Activated CD4-positive, alpha-beta T cell treated with anti-CD3 and anti-CD28 coated beads for 36 hours (primary cell): ENCODE data around the gene CIRBP. TPM values are rescaled to one million over a fixed set of nuclear protein-coding genes. Genes with fewer than 3 reads are reported as not detected.
A peak's percentile ranks its signal among the peaks of the same experiment; 100 is the strongest.

Experiments
- ATAC-seq: fragments of 200-7000 bp; cut with Tn5 transposase; one replicate; pipeline ENCODE4 v1.10.0; 2021; ENCODE audit warnings: mild to moderate bottlenecking, moderate library complexity
- CTCF ChIA-PET: fragments of 350-600 bp; sonication (Branson Sonifier 250); formaldehyde crosslinking; loops from one replicate; lab custom pipeline; 2021; ENCODE audit warnings: antibody characterized with exemption; lab: Charles Lee
- POLR2A ChIA-PET: fragments of 350-600 bp; sonication (Branson Sonifier 250); formaldehyde crosslinking; loops from one replicate; lab custom pipeline; 2021; ENCODE audit warnings: antibody characterized with exemption, inconsistent platforms; lab: Charles Lee
- DNase-seq: peaks from one replicate; pipeline ENCODE4 v3.0.0-alpha.2; 2020
- H3K27ac Mint-ChIP-seq: one replicate; pipeline ENCODE4 v1.8.0; 2021; ENCODE audit warnings: mixed read lengths
- H3K27me3 Mint-ChIP-seq: one replicate; pipeline ENCODE4 v1.8.0; 2021; ENCODE audit warnings: mixed read lengths
- H3K36me3 Mint-ChIP-seq: one replicate; pipeline ENCODE4 v1.8.0; 2021; ENCODE audit warnings: low read depth, mixed read lengths
- H3K4me1 Mint-ChIP-seq: one replicate; pipeline ENCODE4 v1.8.0; 2021; ENCODE audit warnings: mixed read lengths
- H3K4me3 Mint-ChIP-seq: one replicate; pipeline ENCODE4 v1.8.0; 2021; ENCODE audit warnings: mild to moderate bottlenecking, moderate library complexity, mixed read lengths
- H3K9me3 Mint-ChIP-seq: one replicate; pipeline ENCODE4 v1.8.0; 2021; ENCODE audit warnings: low read depth, mixed read lengths
- intact Hi-C, 2 experiments: fragments of 100-400 bp; cut with DNase I in 1 of 2; cut with micrococcal nuclease in 1 of 2; formaldehyde crosslinking; loops; one replicate each; pipeline versions ENCODE4 v1.14.2 to v1.15.1; 2022 to 2024; cut with DNase I, micrococcal nuclease
- total RNA-seq, 2 experiments: library from RNA; stranded (reverse); gene quantifications; one replicate each; pipeline ENCODE4 v1.2.3, GENCODE V29; 2021

CIRBP gene
- total RNA-seq, 2 experiments from 2014 or later: 123 to 188 TPM

DNA sequence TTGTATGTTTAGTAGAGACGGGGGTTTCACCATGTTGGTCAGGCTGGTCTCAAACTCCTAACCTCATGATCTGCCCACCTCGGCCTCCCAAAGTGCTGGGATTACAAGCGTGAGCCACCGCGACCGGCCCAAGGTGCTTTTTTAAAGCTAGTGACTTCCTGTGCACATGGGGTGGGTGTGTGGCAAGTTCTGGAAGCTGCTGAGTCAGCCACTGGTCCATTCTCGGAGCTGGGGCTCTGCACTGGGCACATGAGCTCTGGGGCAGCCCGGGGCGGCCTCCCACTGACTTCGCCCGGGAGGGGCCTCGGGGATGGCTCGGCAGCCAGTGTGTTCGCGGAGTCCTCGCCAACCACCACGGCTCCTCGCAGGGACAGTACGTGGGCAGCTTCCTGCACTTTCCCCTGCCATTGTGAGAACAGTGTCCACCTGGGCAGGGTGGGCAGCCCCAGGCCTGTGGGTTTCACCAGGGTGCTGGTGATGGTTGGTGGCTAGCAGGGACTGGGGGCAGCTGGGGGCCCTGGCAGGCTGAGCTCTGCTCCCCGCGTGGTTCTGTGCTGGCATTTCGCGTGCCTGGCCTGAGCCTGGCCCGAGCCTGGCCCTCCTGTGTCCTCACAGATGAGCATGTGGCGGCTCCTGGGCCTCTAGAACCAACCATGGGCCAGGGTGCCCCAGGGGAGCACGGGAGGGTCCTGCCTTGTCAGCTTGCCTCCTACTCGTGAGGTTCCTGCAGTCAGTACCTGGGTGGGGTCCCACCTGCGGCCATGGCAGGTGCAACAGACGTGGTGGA is 43.5 kb upstream of the CIRBP start:
- DNase-seq (no peak), ATAC-seq (no peak)
- Mint-ChIP-seq H3K27me3 (no peaks in the 10 kb centered on the region), H3K27ac (no peak overlapping the region), H3K4me1 (no peaks in the 10 kb centered on the region), H3K36me3 (peaks cover 2% of the 10 kb centered on the region), H3K9me3 (no peaks in the 10 kb centered on the region), H3K4me3 (no peak overlapping the region)
- ChIA-PET POLR2A (no interaction called here), CTCF (interaction anchor here (0.6 to 1.0 kb wide), 2 partner anchors 41 to 278 kb away, joined by 3 read pairs; no protein-coding TSS in a partner anchor)
- intact Hi-C loops: no loop called here

DNA sequence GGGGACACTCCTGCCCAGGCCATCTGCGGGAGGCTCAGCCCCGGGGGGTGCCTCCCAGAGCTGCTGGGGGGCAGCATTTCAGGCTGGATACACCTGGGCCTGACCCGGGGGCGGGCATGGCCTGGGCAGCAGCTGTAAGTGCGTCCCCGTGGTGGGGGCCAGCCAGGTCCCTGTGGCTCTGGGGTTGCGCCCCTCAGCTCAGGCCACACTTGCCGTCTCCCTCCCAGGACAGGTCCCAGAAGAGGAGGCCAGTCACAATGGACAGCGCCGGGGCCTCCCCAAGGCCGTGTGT is 43.0 kb upstream of the CIRBP start:
- peaks cover 2% of the 10 kb centered on the region for H3K36me3 Mint-ChIP-seq
- no peak overlapping the region for H3K27ac Mint-ChIP-seq
- intact Hi-C loops: no loop called here
- H3K4me1 Mint-ChIP-seq: no peaks in the 10 kb centered on the region
- H3K27me3 Mint-ChIP-seq: no peaks in the 10 kb centered on the region
- no peaks in the 10 kb centered on the region for H3K9me3 Mint-ChIP-seq
- no peak overlapping the region for H3K4me3 Mint-ChIP-seq
- ChIA-PET CTCF (interaction anchor here (0.6 kb wide), 1 partner anchor 278 kb away, joined by 3 read pairs; no protein-coding TSS in a partner anchor), POLR2A (no interaction called here)
- no peak for DNase-seq
- ATAC-seq: no peak

- CTCF ChIA-PET: no interaction called here
- peaks cover 2% of the 10 kb centered on the region for H3K36me3 Mint-ChIP-seq
- intact Hi-C loops: no loop called here
- no peak overlapping the region for H3K27ac Mint-ChIP-seq
- no peaks in the 10 kb centered on the region for H3K9me3 Mint-ChIP-seq
- H3K4me1 Mint-ChIP-seq: no peaks in the 10 kb centered on the region
- DNase-seq (no peak), ATAC-seq (no peak)
- H3K4me3 Mint-ChIP-seq: no peak overlapping the region
- POLR2A ChIA-PET: no interaction called here
- H3K27me3 Mint-ChIP-seq: no peaks in the 10 kb centered on the region
Observed at GRCh38 chr19:1226522-1227303, 42.4 kb upstream of the CIRBP start.

DNA sequence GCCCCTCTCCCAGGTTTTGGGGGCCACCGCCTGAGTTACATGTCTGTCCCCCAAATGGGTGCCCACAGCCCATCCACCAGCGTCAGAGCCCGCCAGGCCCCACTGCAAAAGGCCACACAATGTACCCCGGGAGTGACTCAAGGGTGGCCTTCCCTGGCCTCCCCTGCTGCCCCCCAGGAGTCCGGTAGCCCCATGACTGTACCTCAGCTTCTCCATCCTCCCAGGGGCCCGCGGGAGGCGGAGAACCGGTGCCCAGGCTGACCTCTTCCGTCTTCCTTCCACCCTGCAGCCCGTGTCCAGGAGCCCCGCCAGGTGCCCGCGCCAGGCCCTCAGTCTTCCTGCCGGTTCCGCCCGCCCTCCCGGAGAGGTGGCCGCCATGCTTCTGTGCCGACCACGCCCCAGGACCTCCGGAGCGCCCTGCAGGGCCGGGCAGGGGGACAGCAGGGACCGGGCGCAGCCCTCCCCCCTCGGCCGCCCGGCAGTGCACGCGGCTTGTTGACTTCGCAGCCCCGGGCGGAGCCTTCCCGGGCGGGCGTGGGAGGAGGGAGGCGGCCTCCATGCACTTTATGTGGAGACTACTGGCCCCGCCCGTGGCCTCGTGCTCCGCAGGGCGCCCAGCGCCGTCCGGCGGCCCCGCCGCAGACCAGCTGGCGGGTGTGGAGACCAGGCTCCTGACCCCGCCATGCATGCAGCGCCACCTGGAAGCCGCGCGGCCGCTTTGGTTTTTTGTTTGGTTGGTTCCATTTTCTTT is 41.7 kb upstream of the CIRBP start:
- Mint-ChIP-seq H3K4me3 (no peak overlapping the region), H3K9me3 (no peaks in the 10 kb centered on the region), H3K36me3 (peaks cover 2% of the 10 kb centered on the region), H3K27ac (no peak overlapping the region), H3K27me3 (no peaks in the 10 kb centered on the region), H3K4me1 (peaks cover 2% of the 10 kb centered on the region)
- ATAC-seq: no peak
- ChIA-PET CTCF (no interaction called here), POLR2A (no interaction called here)
- intact Hi-C loops: no loop called here
- no peak for DNase-seq

DNA sequence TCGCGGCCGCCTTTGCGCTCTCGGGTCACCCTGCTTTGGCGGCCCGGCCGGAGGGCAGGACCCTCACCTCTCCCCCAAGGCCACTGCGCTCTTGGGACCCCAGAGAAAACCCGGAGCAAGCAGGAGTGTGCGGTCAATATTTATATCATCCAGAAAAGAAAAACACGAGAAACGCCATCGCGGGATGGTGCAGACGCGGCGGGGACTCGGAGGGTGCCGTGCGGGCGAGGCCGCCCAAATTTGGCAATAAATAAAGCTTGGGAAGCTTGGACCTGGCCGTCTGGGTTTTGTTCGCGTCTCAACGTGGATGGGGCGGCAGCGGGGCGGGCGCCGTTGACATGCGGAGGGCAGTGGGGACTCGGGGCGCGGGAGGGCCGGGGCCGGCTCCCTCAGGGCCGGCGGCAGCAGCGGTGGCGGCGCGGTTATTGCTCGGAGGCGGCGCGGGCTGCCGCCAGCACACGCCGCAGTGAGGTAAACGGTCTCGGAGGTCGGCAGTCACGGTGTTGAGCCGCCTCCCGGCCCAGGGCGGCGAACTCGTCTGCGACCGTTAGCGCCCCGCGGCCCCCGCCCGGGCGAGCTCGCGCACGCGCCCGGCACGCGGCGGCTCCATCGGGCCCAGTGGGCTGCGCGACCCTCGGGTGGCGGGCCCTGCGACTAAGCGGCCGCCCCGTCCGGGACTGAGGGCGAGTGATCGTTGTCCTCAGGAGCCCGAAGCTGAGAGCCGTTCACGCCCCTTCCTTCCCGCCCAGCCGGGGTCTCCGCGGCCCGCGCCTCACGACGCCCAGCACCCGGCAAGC is 40.8 kb upstream of the CIRBP start:
- no peak overlapping the region for H3K27ac Mint-ChIP-seq
- no peak overlapping the region for H3K4me3 Mint-ChIP-seq
- intact Hi-C loops: no loop called here
- no peaks in the 10 kb centered on the region for H3K9me3 Mint-ChIP-seq
- peaks cover 3% of the 10 kb centered on the region for H3K4me1 Mint-ChIP-seq
- ChIA-PET CTCF (no interaction called here), POLR2A (no interaction called here)
- ATAC-seq (no peak), DNase-seq (no peak)
- H3K27me3 Mint-ChIP-seq: no peaks in the 10 kb centered on the region
- peaks cover 2% of the 10 kb centered on the region for H3K36me3 Mint-ChIP-seq

DNA sequence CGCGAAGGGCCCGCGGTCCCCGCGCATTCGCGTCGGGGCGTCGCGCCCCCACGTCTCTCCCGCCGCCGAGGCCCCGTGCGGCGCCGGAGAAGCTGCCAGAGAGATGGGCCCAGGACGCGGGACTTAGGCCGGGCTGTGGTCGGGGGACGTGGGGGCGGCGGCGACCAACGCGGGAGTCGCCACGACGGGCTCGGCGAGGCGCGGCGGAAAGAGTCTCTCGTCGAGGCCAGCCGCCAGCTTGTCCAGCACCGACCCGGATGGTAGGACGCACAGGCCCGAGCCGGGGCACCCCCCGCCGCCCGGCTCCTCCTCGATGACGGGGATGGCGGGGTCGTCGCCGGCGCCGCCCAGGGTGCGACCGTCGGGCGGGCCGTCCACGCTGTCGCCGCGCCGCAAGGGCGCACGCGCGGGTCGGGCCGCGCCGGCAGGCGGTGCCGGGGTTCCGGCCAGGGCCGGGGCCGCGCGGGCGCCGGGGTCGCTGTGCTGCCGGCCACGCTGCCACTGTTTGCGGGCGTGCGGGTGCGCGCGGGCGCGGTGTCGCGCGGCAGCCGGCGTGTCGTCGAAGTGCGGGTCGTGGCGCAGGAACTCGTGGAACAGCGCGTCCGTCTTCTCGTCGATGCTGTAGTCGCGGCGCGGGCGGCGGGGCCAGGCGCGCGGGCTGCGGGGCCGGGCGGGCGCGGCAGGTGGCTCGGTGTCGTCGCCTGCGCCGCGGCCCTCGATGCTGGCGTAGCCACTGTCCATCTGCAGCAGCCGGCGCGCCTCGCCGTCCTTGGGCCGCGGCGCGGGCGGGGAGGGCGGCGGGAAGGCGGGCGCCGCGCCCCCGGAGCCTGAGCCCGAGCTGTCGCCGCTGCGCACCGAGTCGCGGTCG is 39.8 kb upstream of the CIRBP start:
- Mint-ChIP-seq H3K36me3 (peaks cover 2% of the 10 kb centered on the region), H3K4me3 (no peak overlapping the region), H3K4me1 (peaks cover 3% of the 10 kb centered on the region), H3K9me3 (no peaks in the 10 kb centered on the region), H3K27me3 (no peaks in the 10 kb centered on the region), H3K27ac (no peak overlapping the region)
- intact Hi-C loops: no loop called here
- CTCF ChIA-PET: no interaction called here
- POLR2A ChIA-PET: no interaction called here
- ATAC-seq: no peak
- no peak for DNase-seq

DNA sequence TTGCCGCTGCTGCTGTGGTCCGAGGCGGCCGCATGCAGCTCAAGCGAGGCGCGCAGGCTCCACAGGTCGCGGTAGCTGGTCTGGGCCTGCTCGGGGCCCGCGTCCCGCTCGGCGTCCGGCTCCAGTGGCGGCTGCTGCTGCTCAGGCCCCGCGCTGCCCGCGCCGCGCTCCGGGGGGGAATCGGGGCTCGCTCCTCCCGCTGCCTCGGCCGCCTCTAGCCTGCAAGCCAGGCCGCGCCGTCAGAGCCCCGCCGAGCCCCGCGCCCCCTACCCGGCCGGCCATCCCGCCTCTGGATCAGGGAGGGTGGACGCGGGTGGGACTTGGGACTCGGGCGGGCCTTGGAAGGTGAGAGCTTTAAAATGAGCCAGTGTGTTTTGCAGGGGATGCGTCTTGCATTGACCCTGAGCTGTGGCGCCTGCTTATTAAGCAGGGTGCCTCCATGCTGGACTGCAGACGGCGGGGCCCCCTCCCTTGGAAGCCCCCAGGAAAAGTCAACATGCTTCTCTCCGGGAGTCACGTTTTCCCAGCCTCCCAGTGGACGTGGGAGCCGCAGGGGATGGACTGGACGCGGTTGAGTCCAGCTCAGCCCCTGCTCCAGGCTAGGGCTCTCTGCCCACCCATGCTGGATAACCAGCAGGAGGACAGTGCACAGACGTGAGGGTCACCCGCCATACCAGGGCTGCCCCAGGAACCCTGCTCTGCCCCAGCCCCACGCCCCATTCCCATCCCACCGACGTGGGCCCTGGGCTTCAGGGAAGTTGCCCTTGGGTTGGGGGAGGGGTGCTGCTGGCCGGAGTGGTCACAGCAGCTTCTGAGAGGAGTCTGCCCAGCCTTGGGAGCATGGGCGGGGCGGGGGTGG is 39.0 kb upstream of the CIRBP start:
- Mint-ChIP-seq H3K36me3 (peaks cover 2% of the 10 kb centered on the region), H3K4me1 (peaks cover 3% of the 10 kb centered on the region), H3K9me3 (no peaks in the 10 kb centered on the region), H3K4me3 (no peak overlapping the region), H3K27ac (no peak overlapping the region), H3K27me3 (no peaks in the 10 kb centered on the region)
- intact Hi-C loops: no loop called here
- POLR2A ChIA-PET: no interaction called here
- DNase-seq: no peak
- no peak for ATAC-seq
- CTCF ChIA-PET: no interaction called here

DNA sequence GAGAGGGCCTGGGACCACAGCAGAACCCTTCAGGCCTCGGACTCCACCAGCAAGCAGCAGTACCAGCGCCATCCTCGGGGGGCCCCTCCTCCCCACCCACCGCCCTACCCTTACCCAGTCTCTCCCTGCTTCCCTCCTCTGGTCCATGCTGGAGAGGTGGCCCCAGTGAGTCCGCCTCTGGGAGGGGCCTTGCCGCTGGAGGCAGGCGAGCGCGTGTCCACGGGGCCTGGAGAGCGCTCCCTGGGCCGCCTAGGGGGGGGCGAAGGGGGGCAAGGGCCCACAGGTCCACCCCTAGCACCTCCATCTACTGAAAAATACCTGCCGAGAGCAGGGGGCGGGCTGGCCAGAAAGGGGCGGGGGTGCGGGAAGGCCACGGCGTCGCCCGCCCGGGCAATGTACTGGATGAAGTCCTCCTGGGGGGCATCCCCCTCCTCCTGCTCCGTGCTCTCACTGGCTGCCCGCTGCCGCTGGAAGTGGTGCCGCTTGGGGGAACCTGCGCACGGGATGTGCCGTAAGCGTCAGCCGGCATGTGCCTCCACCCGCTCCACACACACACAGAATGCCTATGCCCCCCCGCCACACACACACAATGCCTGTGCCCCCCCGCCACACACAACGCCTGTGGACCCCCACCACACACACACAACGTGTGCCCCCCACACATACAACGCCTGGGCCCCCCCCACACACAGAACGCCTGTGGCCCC is 38.2 kb upstream of the CIRBP start:
- no peaks in the 10 kb centered on the region for H3K9me3 Mint-ChIP-seq
- ATAC-seq (peak; percentile 28), DNase-seq (no peak)
- intact Hi-C loops: no loop called here
- no peak overlapping the region for H3K4me3 Mint-ChIP-seq
- H3K27me3 Mint-ChIP-seq: no peaks in the 10 kb centered on the region
- peaks cover 3% of the 10 kb centered on the region for H3K4me1 Mint-ChIP-seq
- ChIA-PET CTCF (no interaction called here), POLR2A (no interaction called here)
- H3K27ac Mint-ChIP-seq: no peak overlapping the region
- H3K36me3 Mint-ChIP-seq: peaks cover 2% of the 10 kb centered on the region

GRCh38 chr19:1231729-1232637 is 37.1 kb upstream of the CIRBP start:
- H3K4me1 Mint-ChIP-seq: peaks cover 3% of the 10 kb centered on the region
- ChIA-PET POLR2A (no interaction called here), CTCF (interaction anchor here (0.8 to 1.2 kb wide), 3 partner anchors 12 to 179 kb away, joined by 3 read pairs; no protein-coding TSS in a partner anchor)
- no peaks in the 10 kb centered on the region for H3K9me3 Mint-ChIP-seq
- H3K4me3 Mint-ChIP-seq: no peak overlapping the region
- intact Hi-C loops: no loop called here
- H3K36me3 Mint-ChIP-seq: peaks cover 2% of the 10 kb centered on the region
- no peaks in the 10 kb centered on the region for H3K27me3 Mint-ChIP-seq
- peak; percentile 9 for ATAC-seq
- no peak overlapping the region for H3K27ac Mint-ChIP-seq
- no peak for DNase-seq
